Astrocyte of the spinal cord (primary cell): ENCODE measurements around the gene GPR3.
A peak's percentile ranks its signal among the peaks of the same experiment; 100 is the strongest.
"Not testable (repeated sequence)": the region's sequence is repeated elsewhere in the genome, so short reads cannot be mapped to it uniquely, and the experiment has no call there.

Experiments
- DNase-seq: peaks from one replicate; pipeline ENCODE4 v3.0.0; 2011; ENCODE audit warnings: low read depth, low spot score
- H3K4me3 ChIP-seq: 2 replicates; pipeline ENCODE4 v1.5.1; 2011; ENCODE audit warnings: low read depth, mild to moderate bottlenecking, low read length, moderate library complexity
- CTCF ChIP-seq: IDR thresholded peaks from 2 replicates; pipeline ENCODE4 v1.5.1; 2012; ENCODE audit warnings: low read depth, mild to moderate bottlenecking, low read length, inconsistent platforms
- in situ Hi-C: cut with HindIII; loops from 2 replicates; pipeline ENCODE4 v1.10.0; 2017; ENCODE audit warnings: low sequenced_read_pairs

Gene GPR3

GRCh38 chr1:27400082-27400962, 7.9 kb downstream of the GPR3 start:
- in situ Hi-C loops: no loop called here
- H3K4me3 ChIP-seq: no peak overlapping the region
- TF ChIP-seq CTCF: no peak
- DNase-seq: no peak

- no peak overlapping the region for H3K4me3 ChIP-seq
- in situ Hi-C loops: no loop called here
- no peak for TF ChIP-seq CTCF
- DNase-seq: no peak
These were observed 8.5 kb downstream of the GPR3 start for GRCh38 chr1:27400963-27401341.

GRCh38 chr1:27402349-27402754, 9.9 kb downstream of the GPR3 start:
- H3K4me3 ChIP-seq: no peak overlapping the region
- DNase-seq: peak; percentile 70
- TF ChIP-seq CTCF: peak; percentile 74

GRCh38 chr1:27403065-27403726, 10.8 kb downstream of the GPR3 start:
- TF ChIP-seq CTCF: peak; percentile 42
- DNase-seq: peak; percentile 69
- H3K4me3 ChIP-seq: no peak overlapping the region
- in situ Hi-C loops: no loop called here

More at GRCh38 chr1:27402349-27402754, 9.9 kb downstream of the GPR3 start:
- in situ Hi-C loops: no loop called here

GRCh38 chr1:27403931-27404330, 11.5 kb downstream of the GPR3 start:
- TF ChIP-seq CTCF: no peak
- no peak for DNase-seq
- in situ Hi-C loops: no loop called here
- no peak overlapping the region for H3K4me3 ChIP-seq

GRCh38 chr1:27405074-27405473, 12.7 kb downstream of the GPR3 start:
- DNase-seq: peak; percentile 88
- no peak overlapping the region for H3K4me3 ChIP-seq
- in situ Hi-C loops: no loop called here
- peak; percentile 12 for TF ChIP-seq CTCF

- in situ Hi-C loops, H3K4me3 ChIP-seq, DNase-seq: not testable (repeated sequence)
These were observed 13.4 kb downstream of the GPR3 start for GRCh38 chr1:27405598-27406361.
